ENCODE data around the gene CLEC16A.

The CLEC16A gene

DNA sequence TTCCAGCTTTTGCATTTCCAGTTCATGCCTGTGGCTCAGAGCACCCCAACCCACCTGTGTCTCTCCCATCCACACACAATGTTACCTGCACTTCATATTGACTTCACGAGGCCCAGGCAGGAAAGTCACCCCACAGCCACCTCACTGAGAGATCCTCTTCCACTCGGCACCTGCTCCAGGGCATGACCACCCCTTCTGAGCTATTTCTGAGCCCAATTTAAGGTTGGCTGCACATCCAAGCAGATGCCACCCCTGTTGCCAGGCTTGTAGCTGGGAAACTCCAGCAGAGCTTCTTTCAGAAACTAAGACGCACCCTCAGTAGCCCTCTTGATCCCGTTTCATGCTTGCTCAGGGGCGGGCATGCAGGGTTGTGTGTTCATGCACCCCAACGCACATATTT is 223.2 kb downstream of the CLEC16A start:
- no peak for DNase-seq

DNA sequence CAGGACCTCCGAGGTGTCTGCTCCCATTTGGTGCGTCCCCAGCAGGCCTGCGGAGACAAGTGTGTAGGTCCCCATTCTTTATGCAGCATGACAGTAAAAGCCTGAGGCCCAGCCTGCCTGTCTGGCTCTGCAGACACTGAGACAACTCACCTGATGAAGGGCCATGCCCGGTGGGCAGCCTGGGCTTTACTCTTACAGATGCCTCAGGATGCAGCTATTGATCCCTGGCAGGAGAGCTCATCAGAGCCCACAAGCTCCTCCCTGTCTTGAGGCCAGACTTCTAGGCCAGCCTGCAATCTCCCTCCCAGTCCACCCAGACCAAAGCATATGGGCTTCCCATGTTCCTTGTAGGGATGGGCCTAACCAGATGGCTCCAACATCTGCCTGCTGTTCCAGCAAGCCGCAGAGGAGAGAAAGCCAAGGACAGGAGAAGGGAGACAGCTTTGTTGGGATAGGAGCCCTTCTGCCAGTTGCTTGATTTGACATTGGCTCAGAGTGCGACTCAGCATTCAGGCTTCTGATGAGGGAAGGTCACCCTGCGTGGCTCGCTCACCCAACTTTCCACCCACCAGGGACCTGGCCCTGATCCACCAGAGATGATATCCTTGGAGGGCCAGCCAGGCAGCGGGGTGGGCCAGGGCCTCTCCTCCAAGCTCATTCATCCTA is 224.2 kb downstream of the CLEC16A start:
- DNase-seq = no peak

DNA sequence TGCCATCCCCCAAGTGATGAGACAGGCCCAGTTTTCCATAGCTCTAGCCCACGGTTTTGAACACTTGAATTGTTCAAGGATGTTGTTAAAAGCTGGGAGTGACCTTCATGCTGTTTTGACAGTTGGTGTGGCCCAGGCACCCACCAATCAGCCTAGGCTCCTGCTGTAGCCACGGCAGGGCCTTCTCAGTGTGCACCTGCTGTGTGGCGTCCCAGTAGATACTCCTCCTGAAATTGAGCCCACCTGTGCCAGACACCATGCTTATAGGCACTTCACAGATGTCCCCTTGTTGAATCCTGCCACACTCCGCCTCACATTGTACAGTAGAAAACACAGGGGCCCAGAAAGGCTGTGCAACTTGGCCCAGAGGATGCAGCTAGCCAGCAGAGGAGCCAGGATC is 225.3 kb downstream of the CLEC16A start:
- DNase-seq = no peak

DNA sequence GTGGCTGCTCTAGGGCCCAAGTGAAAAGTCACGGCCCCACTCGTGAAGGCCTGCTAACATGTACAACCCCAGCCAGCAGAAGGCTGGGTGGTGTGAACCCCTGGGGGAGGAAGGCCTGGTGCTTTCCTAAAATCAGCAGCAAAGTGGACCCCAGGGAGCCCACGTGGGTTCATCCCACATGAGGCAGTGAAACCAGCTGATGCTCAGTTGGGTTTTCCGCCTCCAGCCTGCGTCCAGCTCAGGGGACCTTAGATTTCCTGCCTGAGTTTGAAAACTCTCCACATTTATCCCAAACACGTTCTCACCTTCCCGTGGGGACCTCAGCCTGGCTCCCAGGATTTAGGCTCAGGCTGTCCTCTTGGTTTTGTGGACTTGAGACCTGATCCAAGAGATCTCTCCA is 225.8 kb downstream of the CLEC16A start:
- DNase-seq = no peak

DNA sequence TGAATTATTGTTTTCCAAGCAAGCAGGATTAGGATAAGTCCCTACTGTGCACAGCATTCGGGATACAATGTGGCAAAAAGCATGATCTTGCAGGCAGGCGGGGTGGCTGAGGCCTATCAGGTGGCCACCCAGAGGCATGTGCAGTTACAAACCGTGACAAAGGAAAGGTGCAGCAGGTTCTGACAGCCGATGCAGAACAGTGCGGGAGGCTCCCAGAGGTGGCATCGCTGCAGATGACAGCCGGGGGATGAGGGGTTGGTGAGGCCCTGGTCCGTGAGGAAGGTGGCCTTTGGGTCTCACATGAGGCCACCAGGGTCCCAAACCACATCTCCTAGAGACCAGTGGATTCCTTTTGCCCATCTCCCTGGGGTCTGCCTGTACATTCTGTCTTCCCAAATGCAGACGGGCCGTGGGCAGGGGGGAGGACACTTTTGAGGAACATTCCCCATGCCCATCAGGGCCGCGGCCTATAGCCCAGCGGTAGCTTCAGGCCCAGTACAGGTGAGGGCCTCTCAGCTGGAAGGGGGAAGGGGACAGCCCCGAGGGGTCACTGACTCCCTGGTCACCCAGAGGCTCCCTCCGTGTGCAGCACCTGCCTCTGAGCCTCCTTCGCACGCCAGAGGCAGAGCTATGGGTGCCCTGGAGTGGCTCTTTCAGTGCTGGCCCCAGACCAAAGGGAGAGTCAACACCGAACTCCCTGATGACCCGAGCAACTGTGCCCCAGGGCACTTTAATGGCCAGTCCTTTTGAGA is 226.5 kb downstream of the CLEC16A start:
- no peak for DNase-seq

DNA sequence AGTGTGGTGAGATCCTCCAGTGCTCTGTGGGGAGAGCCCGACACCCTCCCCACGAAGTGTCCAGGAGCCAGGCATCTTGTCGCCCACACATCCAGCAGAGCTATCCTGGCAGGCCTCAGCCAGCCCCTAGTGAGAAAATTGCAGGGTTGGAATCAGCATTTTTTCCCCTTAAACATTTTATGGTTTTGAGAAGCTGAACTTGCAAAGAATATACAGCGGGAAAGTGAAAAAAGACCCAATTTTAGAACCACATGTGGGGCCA is 227.0 kb downstream of the CLEC16A start:
- no peak for DNase-seq

DNA sequence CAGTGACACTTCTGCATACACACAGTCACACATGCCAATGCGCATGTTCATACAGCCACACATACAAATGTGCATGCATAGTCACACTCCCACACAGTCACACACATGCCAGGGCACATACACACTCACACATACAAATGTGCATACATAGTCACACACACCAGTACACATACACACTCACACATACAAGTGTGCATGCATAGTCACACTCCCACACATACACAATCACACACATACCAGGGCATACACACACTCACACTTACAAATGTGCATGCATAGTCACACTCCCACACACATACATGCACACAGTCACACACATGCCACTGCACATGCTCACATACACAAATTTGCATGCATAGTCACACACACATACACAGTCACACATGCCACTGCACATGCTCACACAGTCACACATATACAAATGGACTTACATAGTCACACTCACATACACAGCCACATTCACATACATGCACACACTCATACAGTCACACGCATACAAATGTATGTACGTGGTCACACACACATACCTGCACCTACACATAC is 227.5 kb downstream of the CLEC16A start:
- DNase-seq = no peak

DNA sequence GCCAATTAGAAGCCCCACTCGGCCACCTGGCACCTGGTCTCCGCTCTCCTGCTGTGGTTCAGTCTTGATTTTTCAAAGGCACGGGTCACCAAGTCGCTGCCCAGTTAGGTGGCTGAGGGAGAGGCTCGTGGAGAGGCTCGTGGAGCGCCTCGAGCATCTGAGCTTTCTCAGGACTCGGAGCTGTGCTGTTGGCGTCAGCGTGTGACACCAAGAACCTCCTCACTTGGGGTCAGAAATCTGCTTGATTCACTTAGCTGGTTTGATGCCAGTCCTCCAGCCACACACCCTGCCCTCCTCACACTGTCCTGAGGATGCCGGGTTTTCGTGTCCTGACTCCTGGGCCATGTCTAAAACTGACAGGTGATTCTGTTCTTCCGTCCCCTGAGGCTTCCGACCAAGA is 229.1 kb downstream of the CLEC16A start:
- no peak for DNase-seq

DNA sequence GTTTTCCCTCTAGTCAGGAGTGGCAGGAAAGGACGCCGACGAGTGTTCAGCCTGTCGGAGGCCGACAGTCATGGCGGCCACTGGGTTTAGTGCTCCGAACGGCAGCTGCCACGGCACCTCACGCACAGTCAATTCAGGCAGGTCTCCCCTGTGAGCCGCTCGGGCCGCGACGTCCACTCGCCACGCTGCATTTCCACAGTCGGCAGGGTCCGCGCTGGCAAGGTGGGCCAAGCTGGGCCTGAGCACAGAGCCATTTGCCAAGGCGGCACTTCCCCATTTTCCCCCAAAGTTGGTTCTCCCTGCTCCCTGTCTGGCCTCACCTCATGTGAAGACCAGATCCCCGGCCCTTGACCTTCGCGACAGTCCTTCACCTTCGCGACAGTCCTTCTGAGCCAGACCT is 229.8 kb downstream of the CLEC16A start:
- no peak for DNase-seq

DNA sequence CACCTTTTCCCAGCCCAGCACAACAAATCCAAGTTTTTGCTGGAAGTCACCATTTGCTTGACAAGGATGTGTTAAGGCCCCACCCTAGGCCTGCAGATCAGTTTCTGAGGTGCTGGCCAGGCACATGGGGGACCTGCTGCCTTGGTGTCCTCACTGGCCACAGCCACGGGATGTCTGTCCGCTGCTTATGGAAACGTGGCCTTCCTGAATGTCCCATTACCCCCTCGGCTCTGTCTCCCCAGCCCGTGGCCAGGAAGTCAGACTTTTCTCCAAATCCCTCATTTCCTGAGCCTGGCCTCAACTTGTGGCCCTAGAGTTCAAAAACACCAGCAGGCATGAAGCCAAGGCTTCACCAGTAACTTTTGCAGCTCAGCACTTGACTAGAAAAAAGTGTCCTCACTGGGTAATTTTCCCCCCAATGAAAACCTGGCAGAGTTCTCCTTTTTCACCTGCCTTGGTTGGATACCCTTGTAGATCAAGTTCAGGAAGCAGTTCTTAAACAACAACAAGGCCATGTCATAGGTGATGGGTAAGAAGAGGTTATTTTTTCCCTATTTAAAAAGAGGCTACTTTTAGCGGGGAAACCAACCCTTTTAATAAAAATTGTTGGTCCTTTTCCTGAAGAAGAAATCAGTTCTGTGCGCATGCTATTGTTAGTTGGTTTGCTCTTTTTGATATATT is 230.9 kb downstream of the CLEC16A start:
- no peak for DNase-seq

DNA sequence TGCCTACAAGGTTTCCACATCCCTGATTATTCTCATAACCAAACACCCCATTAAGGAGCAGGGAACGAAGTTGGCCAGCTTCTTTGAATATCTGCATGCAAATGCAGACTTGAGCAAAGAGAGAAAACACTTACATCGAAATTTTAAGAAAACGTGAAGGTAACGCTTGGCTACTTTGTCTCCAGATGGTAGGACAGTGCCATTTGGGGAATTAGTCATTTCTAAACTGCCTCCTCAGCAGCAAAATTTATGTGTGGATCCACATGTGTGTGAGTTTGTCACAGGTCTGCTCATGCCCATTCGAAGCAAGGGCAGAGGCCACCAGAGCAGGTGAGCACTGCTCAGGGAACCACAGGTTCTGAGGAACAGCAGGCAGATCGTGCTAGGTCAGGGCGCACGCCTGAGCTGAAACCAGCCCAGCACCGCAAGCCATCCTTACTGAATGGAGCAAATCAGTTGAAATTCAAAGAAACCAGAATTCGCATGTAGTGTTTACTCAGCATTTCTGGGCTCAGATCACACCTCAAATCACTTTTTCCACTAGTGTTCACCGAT is 231.5 kb downstream of the CLEC16A start:
- peak; percentile 75 for DNase-seq

DNA sequence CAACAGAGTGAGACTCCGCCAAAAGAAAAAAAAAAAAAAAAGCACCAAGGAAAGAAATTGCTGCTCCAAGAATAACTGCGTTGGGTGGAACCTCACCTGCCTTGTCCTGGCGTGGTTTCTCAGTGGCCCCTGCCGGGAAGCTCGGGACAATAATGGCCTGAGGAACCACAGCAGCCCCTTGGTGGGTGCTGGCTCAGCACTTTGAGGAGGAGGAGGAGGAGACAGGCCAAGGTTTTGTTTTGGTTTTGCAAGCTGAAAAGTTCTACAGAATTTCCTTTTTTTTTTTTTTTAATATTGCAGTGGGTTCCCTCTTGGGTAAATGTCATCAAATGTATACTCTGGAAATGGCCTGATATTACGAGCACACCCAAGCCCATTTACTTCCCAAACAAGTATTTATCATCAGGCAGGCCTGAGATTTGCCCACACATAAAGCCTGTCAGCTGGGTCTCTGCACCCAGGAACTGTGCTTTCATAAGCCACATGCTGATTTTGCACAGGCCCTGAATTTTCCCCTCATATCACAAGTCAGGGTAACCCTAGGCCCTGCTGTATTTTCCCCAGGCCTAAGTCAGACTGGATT is 233.3 kb downstream of the CLEC16A start:
- no peak for DNase-seq

DNA sequence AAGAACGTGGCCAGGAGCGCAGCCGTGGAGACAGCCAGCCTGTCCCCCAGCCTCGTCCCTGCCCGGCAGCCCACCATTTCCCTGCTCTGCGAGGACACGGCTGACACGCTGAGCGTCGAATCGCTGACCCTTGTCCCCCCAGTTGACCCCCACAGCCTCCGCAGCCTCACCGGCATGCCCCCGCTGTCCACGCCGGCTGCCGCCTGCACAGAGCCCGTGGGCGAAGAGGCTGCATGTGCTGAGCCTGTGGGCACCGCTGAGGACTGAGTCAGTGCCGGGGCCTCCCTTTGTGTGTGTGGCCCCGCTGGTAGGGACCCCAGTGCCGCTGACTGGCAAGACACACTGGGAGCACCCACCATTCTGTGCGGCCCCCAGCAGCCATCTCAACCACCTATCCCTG is 234.1 kb downstream of the CLEC16A start:
- DNase-seq = no peak

DNA sequence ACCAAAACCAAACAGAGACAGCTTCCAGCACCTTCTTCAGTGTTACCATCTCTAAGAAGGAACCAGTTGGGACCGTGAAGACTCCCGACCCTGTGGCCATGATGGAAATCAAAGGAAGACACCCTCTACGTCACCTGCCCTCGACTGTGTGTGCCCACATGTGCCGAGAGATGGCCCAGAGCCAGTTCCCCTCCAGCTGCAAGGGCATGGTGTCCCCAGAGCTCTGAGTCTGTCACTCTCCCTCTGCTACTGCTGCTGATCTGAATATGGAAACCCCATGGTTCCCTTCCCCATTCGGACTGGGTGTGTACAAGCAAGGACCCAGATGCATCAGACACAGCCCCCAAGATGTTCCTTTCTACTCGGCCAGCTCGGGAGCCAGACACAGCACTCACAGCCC is 235.2 kb downstream of the CLEC16A start:
- DNase-seq = no peak

DNA sequence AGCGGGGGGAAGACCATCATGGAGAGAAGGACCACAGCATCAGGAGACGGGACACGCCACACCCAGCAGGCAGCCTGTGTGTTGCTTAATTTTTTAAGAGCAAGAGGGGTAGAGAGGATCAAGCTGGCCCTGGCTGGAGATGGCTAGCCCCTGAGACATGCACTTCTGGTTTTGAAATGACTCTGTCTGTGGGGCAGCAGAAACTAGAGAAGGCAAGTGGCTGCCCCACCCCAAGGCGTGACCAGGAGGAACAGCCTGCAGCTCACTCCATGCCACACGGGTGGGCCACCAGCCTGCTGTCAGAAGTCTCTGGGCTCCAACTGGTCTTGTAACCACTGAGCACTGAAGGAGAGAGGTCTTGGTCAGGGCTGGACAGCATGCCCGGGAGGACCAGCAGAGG is 236.1 kb downstream of the CLEC16A start:
- peak; percentile 41 for DNase-seq

DNA sequence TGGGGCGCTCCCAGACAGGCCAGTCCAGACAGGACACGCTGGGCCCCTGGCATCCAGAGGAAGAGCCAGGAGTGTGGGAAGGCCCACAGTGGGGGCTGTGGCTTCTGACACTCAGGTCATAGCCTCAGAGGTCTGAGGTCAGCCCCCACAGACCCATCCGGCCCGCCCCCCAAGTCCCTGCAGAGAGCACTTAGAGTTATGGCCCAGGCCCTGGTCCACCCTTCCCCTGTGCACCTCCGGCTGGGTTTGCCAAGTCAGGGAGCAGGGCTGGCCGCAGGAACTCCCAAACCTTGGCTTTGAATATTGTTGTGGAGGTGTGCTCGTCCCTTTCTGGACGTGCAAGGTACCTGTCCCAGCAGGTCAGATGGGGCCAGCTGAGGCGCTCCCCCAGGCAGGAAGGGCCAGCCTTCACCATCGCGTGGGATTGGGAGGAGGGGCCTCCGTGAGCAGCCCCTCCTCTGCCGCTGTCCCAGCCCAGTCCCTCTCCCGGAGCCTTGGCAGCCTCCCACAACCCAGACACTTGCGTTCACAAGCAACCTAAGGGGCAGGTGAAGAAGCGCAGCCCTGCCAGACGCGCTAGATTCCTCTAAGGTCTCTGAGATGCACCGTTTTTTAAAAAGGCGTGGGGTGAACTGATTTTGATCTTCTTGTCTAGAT is 237.0 kb downstream of the CLEC16A start:
- DNase-seq = no peak

DNA sequence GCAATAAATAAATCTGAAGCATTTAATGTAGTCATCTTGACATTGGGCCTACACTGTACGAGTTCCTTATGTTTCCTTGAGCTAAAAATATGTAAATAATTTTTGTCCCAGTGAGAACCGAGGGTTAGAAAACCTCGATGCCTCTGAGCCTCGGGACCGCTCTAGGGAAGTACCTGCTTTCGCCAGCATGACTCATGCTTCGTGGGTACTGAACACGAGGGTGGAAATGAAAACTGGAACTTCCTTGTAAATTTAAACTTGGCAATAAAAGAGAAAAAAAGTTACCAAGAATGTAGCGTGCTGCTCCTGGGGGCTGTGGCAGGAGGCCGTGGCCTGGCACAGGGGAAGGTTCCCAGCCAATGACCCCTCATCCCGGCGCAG is 237.5 kb downstream of the CLEC16A start:
- peak; percentile 60 for DNase-seq

DNA sequence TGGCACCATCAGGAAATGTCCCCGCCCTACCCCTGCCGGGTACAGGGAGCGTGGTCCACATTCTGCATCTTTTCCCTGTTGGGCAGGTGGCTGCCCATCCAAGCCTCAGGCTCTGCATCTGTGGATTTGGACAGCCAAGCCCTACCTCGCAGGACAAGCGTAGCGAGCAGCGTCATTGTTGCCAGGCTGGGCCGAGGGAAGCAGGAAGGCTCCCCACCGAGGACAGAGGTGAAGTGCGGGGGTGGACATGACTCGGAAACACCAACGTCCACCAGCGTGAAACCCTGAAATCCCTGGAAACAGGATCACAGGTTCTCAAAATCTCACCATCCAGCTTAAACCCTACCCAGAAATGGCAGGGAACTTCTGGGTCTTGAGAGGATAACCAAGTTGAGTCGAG is 238.0 kb downstream of the CLEC16A start:
- no peak for DNase-seq

DNA sequence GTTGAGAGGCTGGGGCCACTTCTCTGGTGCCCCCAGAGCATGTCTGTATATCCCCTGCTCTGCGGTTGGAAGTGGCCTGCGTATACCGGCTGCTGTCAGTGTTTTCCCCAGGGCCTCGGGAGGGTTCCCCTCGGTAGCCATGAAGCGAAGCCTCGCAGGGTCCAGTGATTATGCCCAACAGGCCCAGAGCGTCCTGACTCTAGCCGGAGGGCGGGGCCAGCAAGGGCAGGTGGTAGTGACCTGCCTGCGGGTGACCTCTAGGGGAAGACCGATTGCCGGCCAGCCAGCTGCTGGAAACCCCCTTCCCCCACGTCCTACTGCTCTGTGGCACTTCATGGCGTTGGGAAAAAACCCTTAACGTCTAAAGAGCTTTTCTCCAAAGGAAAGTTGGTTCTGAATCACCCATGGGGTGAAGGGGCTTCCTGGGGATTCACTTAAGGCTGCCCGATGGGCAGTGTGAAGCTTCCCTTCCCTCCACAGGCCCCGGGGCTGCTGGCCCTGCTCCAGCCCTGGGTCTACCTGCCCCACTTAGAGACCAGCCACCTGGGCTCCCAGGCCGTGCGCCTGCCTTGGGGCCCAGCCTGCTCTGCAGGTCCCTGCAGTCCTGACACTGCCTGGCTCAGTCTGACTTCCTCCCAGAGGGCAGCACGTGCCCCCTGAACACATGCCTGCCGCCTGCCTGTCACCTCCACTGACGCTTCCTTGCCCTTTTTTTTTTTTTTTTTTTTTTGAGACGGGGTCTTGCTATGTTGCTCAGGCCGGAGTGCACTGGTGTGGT is 238.9 kb downstream of the CLEC16A start:
- no peak for DNase-seq

DNA sequence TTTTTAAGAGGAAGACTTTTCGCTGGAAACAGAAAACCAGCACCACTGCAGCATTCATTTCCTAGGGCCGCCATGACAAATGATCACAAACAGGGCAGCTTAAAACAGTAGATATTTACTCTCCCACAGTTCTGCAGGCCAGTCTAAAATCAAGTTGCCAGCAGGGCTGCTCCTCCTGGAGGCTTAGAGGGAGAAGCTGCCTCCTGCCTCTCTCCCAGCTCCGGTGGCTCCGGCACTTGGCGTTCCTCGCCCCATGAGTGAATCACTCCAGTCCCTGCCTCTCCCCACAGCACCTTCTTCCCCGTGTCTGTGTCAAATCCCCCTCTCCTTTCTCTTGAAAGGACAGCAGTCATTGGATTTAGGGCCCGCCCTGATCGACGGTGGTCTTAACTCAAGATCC is 239.6 kb downstream of the CLEC16A start:
- no peak for DNase-seq

DNA sequence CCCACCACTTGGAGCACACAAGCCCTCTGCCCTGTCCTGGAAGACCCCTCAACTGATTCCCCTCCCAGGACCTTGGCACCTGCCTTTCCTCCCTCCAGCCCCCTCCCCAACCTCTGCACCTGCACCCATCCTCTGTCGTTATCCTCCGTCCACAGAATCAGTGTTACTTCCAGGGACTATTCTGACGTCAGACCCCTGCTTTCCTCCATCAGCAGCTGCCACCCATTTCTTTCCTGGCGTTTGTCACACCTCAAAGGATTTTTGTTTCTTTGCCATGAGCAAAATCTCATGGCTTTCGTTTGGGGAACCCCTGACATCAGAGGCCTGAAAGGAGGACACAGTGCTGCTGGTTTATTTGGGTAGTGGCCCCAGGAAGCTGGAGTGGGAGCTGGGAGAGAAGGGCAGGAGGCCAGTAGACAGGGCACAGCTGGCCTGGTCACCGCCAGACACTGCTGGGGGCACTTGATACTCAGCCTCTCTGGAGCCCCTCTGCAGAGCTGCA is 243.2 kb downstream of the CLEC16A start:
- no peak for DNase-seq

Data from activated CD4-positive, alpha-beta T cell treated with anti-CD3 and anti-CD28 coated beads, Interleukin-10, Interleukin-2, amounts not matched to agents 100 ng/mL and 50 ng/mL, durations not matched to agents 16 hours and 8 hours (primary cell).